Left ventricle myocardium inferior (tissue), 1 donor: ENCODE data around the gene SCG5. TPM values are rescaled to one million over a fixed set of nuclear protein-coding genes. Genes with fewer than 3 reads are reported as not detected.

Experiments used
- DNase-seq: peaks from one replicate; pipeline ENCODE4 v3.0.0-alpha.2; 2020
- H3K27ac ChIP-seq: fragments of 200-600 bp; replicated peaks from 2 replicates; pipeline ENCODE4 v1.8.0; 2021
- H3K27me3 ChIP-seq: fragments of 200-600 bp; 2 replicates; pipeline ENCODE4 v1.8.0; 2021; ENCODE audit warnings: low read depth
- H3K36me3 ChIP-seq: fragments of 200-600 bp; 2 replicates; pipeline ENCODE4 v1.8.0; 2021
- H3K4me1 ChIP-seq: fragments of 200-600 bp; 2 replicates; pipeline ENCODE4 v1.8.0; 2021
- H3K4me3 ChIP-seq: fragments of 200-600 bp; 2 replicates; pipeline ENCODE4 v1.8.0; 2021; ENCODE audit warnings: mild to moderate bottlenecking, moderate library complexity
- H3K9me3 ChIP-seq: fragments of 200-600 bp; replicated peaks from 2 replicates; pipeline ENCODE4 v1.8.0; 2021
- CTCF ChIP-seq: fragments of 200-600 bp; IDR thresholded peaks from 2 replicates; pipeline ENCODE4 v1.8.0; 2021; ENCODE audit warnings: antibody characterized with exemption, mild to moderate bottlenecking, borderline replicate concordance
- intact Hi-C: fragments of 100-400 bp; cut with micrococcal nuclease; formaldehyde crosslinking; loops from one replicate; pipeline ENCODE4 v1.11.0; 2022
- total RNA-seq: library from RNA; stranded (reverse); fragmentation: NEBNext Ultra II Directional; extraction: Animal tissue kit (Norgen Biotek cat#: 25700); gene quantifications from one replicate; pipeline ENCODE4 v1.2.1, GENCODE V29; 2021
- donor health status: DM: no; HTN: yes; CAD: no; lungs with severe emphysema.

SCG5 gene
- total RNA-seq, 1 donor from 2014 or later: not detected

- no peaks in the 10 kb centered on the region for H3K9me3 ChIP-seq
- DNase-seq: no peak
- intact Hi-C loops: no loop called here
- H3K27ac ChIP-seq: no peak overlapping the region
- TF ChIP-seq CTCF: no peak
- H3K36me3 ChIP-seq: no peaks in the 10 kb centered on the region
- peaks cover 3% of the 10 kb centered on the region for H3K4me1 ChIP-seq
- H3K27me3 ChIP-seq: no peaks in the 10 kb centered on the region
- H3K4me3 ChIP-seq: no peak overlapping the region
These were observed 15.0 kb downstream of the SCG5 start for GRCh38 chr15:32656496-32656895.

GRCh38 chr15:32657198-32657883 is 15.8 kb downstream of the SCG5 start:
- Histone ChIP-seq H3K27me3 (no peaks in the 10 kb centered on the region), H3K27ac (no peak overlapping the region), H3K36me3 (no peaks in the 10 kb centered on the region), H3K4me3 (no peak overlapping the region), H3K4me1 (peaks cover 3% of the 10 kb centered on the region), H3K9me3 (no peaks in the 10 kb centered on the region)
- intact Hi-C loops: no loop called here
- no peak for DNase-seq
- no peak for TF ChIP-seq CTCF

- DNase-seq: no peak
- no peak overlapping the region for H3K27ac ChIP-seq
- no peaks in the 10 kb centered on the region for H3K27me3 ChIP-seq
- H3K4me1 ChIP-seq: peaks cover 3% of the 10 kb centered on the region
- intact Hi-C loops: no loop called here
- no peaks in the 10 kb centered on the region for H3K36me3 ChIP-seq
- no peaks in the 10 kb centered on the region for H3K9me3 ChIP-seq
- no peak overlapping the region for H3K4me3 ChIP-seq
- TF ChIP-seq CTCF: no peak
These were observed 16.4 kb downstream of the SCG5 start for GRCh38 chr15:32657941-32658340.

- DNase-seq: no peak
- TF ChIP-seq CTCF: peak; percentile 15
- no peak overlapping the region for H3K27ac ChIP-seq
- intact Hi-C loops: loop anchor here (5.0 to 10.0 kb wide), 2 partner anchors 275 to 338 kb away; no protein-coding TSS in a partner anchor
- H3K36me3 ChIP-seq: no peaks in the 10 kb centered on the region
- no peaks in the 10 kb centered on the region for H3K27me3 ChIP-seq
- no peak overlapping the region for H3K4me3 ChIP-seq
- no peaks in the 10 kb centered on the region for H3K9me3 ChIP-seq
- peaks cover 3% of the 10 kb centered on the region for H3K4me1 ChIP-seq
These were observed 18.0 kb downstream of the SCG5 start for GRCh38 chr15:32659340-32660155.

GRCh38 chr15:32663671-32664070 is 22.2 kb downstream of the SCG5 start:
- Histone ChIP-seq H3K27me3 (no peaks in the 10 kb centered on the region), H3K4me3 (no peak overlapping the region), H3K27ac (no peak overlapping the region), H3K36me3 (no peaks in the 10 kb centered on the region), H3K4me1 (peaks cover 3% of the 10 kb centered on the region), H3K9me3 (no peaks in the 10 kb centered on the region)
- intact Hi-C loops: loop anchor here (5.0 to 10.0 kb wide), 2 partner anchors 271 to 334 kb away; no protein-coding TSS in a partner anchor
- no peak for DNase-seq
- TF ChIP-seq CTCF: no peak
